Thyroid gland (tissue), 4 donors: ENCODE data around the gene COL25A1. TPM values are rescaled to one million over a fixed set of nuclear protein-coding genes. Genes with fewer than 3 reads are reported as not detected.

ENCODE experiments used
- DNase-seq, 2 donors: peaks; one replicate each; pipeline ENCODE4 v3.0.0-alpha.2; 2019
- H3K27ac ChIP-seq, 3 donors: fragments of 200-600 bp; sonication (generic); 1 replicate in 2 of 3; 2 replicates in 1 of 3; pipeline ENCODE4 v1.5.1; 2016 to 2019; ENCODE audit warnings: mild to moderate bottlenecking in 1 of 3, moderate library complexity in 1 of 3
- H3K27me3 ChIP-seq: fragments of 200-600 bp; sonication (generic); one replicate; pipeline ENCODE4 v1.5.1; 2019
- H3K36me3 ChIP-seq, 2 donors: fragments of 200-600 bp; sonication (generic); one replicate each; pipeline ENCODE4 v1.5.1; 2016 to 2019
- H3K4me1 ChIP-seq, 2 donors: fragments of 200-600 bp; sonication (generic); one replicate each; pipeline ENCODE4 v1.5.1; 2017 to 2019
- H3K4me3 ChIP-seq, 3 donors: fragments of 200-600 bp; sonication (generic); replicated peaks in 1 of 3; 1 replicate in 2 of 3; 2 replicates in 1 of 3; pipeline ENCODE4 v1.5.1; 2016; ENCODE audit warnings: mild to moderate bottlenecking in 1 of 3
- H3K9me3 ChIP-seq: fragments of 200-600 bp; sonication (generic); one replicate; pipeline ENCODE4 v1.5.1; 2017
- CTCF ChIP-seq, 6 experiments: fragments of 200-600 bp in 3 of 6; fragments of 450-650 bp in 3 of 6; sonication (generic) in 3 of 6; IDR thresholded peaks; one replicate each; pipeline ENCODE4 v1.5.1; 2016 to 2019; ENCODE audit warnings: antibody characterized with exemption in 6 of 6, mild to moderate bottlenecking in 2 of 6, inconsistent platforms in 1 of 6, moderate library complexity in 1 of 6
- POLR2A ChIP-seq, 2 donors: fragments of 450-650 bp; IDR thresholded peaks; one replicate each; pipeline ENCODE4 v1.6.1; 2017; ENCODE audit warnings: antibody characterized with exemption in 2 of 2, mild to moderate bottlenecking in 2 of 2, moderate library complexity in 1 of 2
- WGBS, 2 donors: methylation state at CpG; one replicate each; pipeline ENCODE4 v1.1.5; 2017; 5-methylcytosine and 5-hydroxymethylcytosine counted together
- intact Hi-C: fragments of 100-400 bp; cut with DNase I; formaldehyde crosslinking; loops from one replicate; pipeline ENCODE4 v1.15.1; 2023
- total RNA-seq, 4 donors: library from RNA; depleted of rRNA; stranded (reverse); fragments of >200 nt; gene quantifications; one replicate each; pipeline ENCODE4 v1.2.3, GENCODE V29; 2016

COL25A1 gene
- total RNA-seq, 4 donors from 2014 or later: 5.5 to 21.0 (median 7.1) TPM

GRCh38 chr4:109163493-109163892, 139.0 kb downstream of the COL25A1 start:
- no peak for TF ChIP-seq POLR2A (IDR thresholded peaks at IDR 0.05)
- TF ChIP-seq CTCF (IDR thresholded peaks at IDR 0.05): no peak
- intact Hi-C loops: no loop called here

GRCh38 chr4:109162759-109163158, 139.7 kb downstream of the COL25A1 start:
- H3K4me3 ChIP-seq: no peak overlapping the region
- 87 to 94% methylated on average over 3 of the region's 3 CpGs for WGBS, 2 donors
- H3K4me1 ChIP-seq: no peaks in the 10 kb centered on the region
- TF ChIP-seq CTCF (IDR thresholded peaks at IDR 0.05) (no peak), POLR2A (IDR thresholded peaks at IDR 0.05) (no peak)
- H3K27me3 ChIP-seq: no peaks in the 10 kb centered on the region
- no peak for DNase-seq
- no peaks in the 10 kb centered on the region for H3K9me3 ChIP-seq
- intact Hi-C loops: no loop called here
- no peak overlapping the region for H3K27ac ChIP-seq
- no peaks in the 10 kb centered on the region for H3K36me3 ChIP-seq

More at GRCh38 chr4:109163493-109163892, 139.0 kb downstream of the COL25A1 start:
- no peaks in the 10 kb centered on the region for H3K4me1 ChIP-seq
- no peaks in the 10 kb centered on the region for H3K36me3 ChIP-seq
- H3K27ac ChIP-seq: no peak overlapping the region
- no peaks in the 10 kb centered on the region for H3K9me3 ChIP-seq
- no peak overlapping the region for H3K4me3 ChIP-seq
- no peak for DNase-seq
- H3K27me3 ChIP-seq: no peaks in the 10 kb centered on the region

- Histone ChIP-seq H3K36me3 (no peaks in the 10 kb centered on the region), H3K4me1 (peaks cover 7 to 10% of the 10 kb centered on the region in 2 donors), H3K9me3 (no peaks in the 10 kb centered on the region), H3K4me3 (no peak overlapping the region), H3K27me3 (no peaks in the 10 kb centered on the region), H3K27ac (no peak overlapping the region)
- WGBS, 2 donors: 81 to 85% methylated on average over 4 of the region's 4 CpGs
- intact Hi-C loops: no loop called here
- TF ChIP-seq POLR2A (IDR thresholded peaks at IDR 0.05) (no peak), CTCF (IDR thresholded peaks at IDR 0.05) (no peak)
- DNase-seq: no peak
Measured at GRCh38 chr4:109160494-109160893, 142.0 kb downstream of the COL25A1 start.

GRCh38 chr4:109157696-109158095, 144.8 kb downstream of the COL25A1 start:
- Histone ChIP-seq H3K4me3 (no peak overlapping the region), H3K27me3 (no peaks in the 10 kb centered on the region), H3K36me3 (no peaks in the 10 kb centered on the region), H3K27ac (no peak overlapping the region), H3K4me1 (peaks cover 15 to 21% of the 10 kb centered on the region in 2 donors), H3K9me3 (no peaks in the 10 kb centered on the region)
- intact Hi-C loops: no loop called here
- 93 to 95% methylated on average over 7 of the region's 7 CpGs for WGBS, 2 donors
- no peak for DNase-seq
- TF ChIP-seq CTCF (IDR thresholded peaks at IDR 0.05): no peak
- TF ChIP-seq POLR2A (IDR thresholded peaks at IDR 0.05): no peak

- Histone ChIP-seq H3K36me3 (no peaks in the 10 kb centered on the region), H3K27me3 (no peaks in the 10 kb centered on the region), H3K4me1 (peaks cover 15 to 21% of the 10 kb centered on the region in 2 donors), H3K9me3 (no peaks in the 10 kb centered on the region), H3K27ac (no peak overlapping the region), H3K4me3 (no peak overlapping the region)
- intact Hi-C loops: no loop called here
- TF ChIP-seq POLR2A (IDR thresholded peaks at IDR 0.05): no peak
- no peak for TF ChIP-seq CTCF (IDR thresholded peaks at IDR 0.05)
- DNase-seq: no peak
- 86 to 91% methylated on average over 2 of the region's 2 CpGs for WGBS, 2 donors
Measured at GRCh38 chr4:109157205-109157604, 145.3 kb downstream of the COL25A1 start.
